HUES64 (cell line): ENCODE results near the gene THSD8.
A peak's percentile ranks its signal among the peaks of the same experiment; 100 is the strongest.

Source experiments
- H3K27ac ChIP-seq: 2 replicates; pipeline ENCODE4 v1.7.0; 2013; ENCODE audit warnings: low read depth, low read length, inconsistent platforms
- H3K27me3 ChIP-seq: 2 replicates; pipeline ENCODE4 v1.6.1; 2013; ENCODE audit warnings: mild to moderate bottlenecking, low read length; ENCODE audit not compliant: insufficient read depth
- H3K36me3 ChIP-seq: 2 replicates; pipeline ENCODE4 v1.6.1; 2013; ENCODE audit warnings: mild to moderate bottlenecking, low read length; ENCODE audit not compliant: insufficient read depth
- H3K4me1 ChIP-seq: 2 replicates; pipeline ENCODE4 v1.6.1; 2013; ENCODE audit warnings: mild to moderate bottlenecking, low read length, moderate library complexity; ENCODE audit not compliant: insufficient read depth
- H3K4me3 ChIP-seq: 2 replicates; pipeline ENCODE4 v1.5.1; 2013; ENCODE audit warnings: mild to moderate bottlenecking, low read length, moderate library complexity
- H3K9ac ChIP-seq: 2 replicates; pipeline ENCODE4 v1.6.1; 2013; ENCODE audit warnings: mild to moderate bottlenecking, low read depth, low read length
- H3K9me3 ChIP-seq: 2 replicates; pipeline ENCODE4 v1.6.1; 2013; ENCODE audit warnings: low read depth, low read length; ENCODE audit not compliant: insufficient read depth
- WGBS: fragments of 150-250, 120-280 bp; methylation state at CpG from one replicate; pipeline ENCODE4 v1.1.7; 2013; ENCODE audit warnings: missing lambda C conversion rate; 5-methylcytosine and 5-hydroxymethylcytosine counted together

The THSD8 gene

GRCh38 chr19:12782424-12783290, 19.2 kb upstream of the THSD8 start:
- H3K36me3 ChIP-seq: no peaks in the 10 kb centered on the region
- H3K27me3 ChIP-seq: no peaks in the 10 kb centered on the region
- H3K9ac ChIP-seq: peak overlapping the region; percentile 66
- WGBS: 3% methylated on average over 88 of the region's 88 CpGs
- H3K27ac ChIP-seq: peak overlapping the region; percentile 47; the same call in 1 of the 2 replicates
- peak overlapping the region; percentile 54 for H3K4me3 ChIP-seq
- peaks cover 24% of the 10 kb centered on the region for H3K4me1 ChIP-seq
- H3K9me3 ChIP-seq: no peaks in the 10 kb centered on the region

GRCh38 chr19:12783291-12783848, 18.5 kb upstream of the THSD8 start:
- Histone ChIP-seq H3K9ac (peak overlapping the region; percentile 66; the same call in 1 of the 2 replicates), H3K27ac (no peak overlapping the region; the same call in 1 of the 2 replicates), H3K27me3 (no peaks in the 10 kb centered on the region), H3K36me3 (no peaks in the 10 kb centered on the region), H3K4me1 (peaks cover 28% of the 10 kb centered on the region), H3K4me3 (peak overlapping the region; percentile 54), H3K9me3 (no peaks in the 10 kb centered on the region)
- WGBS: 20% methylated on average over 15 of the region's 16 CpGs

DNA sequence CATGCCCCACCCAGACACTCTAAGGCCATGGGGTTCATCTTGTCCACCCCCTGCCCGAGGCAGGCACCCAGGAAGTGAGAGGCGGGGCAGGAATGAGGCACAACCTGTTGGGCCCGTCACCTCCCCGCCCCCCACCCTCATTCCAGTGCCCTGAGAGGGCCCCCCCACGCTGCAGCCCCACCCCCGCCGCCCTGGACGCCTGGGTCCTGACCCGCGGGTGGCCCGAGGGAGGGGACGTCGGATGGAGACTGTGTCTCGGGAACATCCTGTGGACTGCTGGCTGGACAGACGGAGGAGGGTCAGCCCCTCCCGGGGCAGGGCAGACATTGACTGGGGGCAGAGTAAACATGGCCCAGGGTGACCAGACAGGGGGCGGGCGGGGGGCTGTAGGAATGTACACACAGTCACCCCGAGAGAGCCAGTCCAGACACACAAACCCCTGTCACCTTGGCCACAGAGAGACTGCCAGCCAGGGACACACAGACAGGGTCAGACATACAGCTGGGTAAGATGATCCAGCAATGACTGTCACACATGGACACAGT, 17.9 kb upstream of the THSD8 start:
- no peak overlapping the region for H3K4me3 ChIP-seq
- H3K36me3 ChIP-seq: no peaks in the 10 kb centered on the region
- H3K9ac ChIP-seq: no peak overlapping the region
- peaks cover 28% of the 10 kb centered on the region for H3K4me1 ChIP-seq
- H3K27ac ChIP-seq: no peak overlapping the region; the same call in 1 of the 2 replicates
- 47% methylated on average over 18 of the region's 19 CpGs for WGBS
- H3K9me3 ChIP-seq: no peaks in the 10 kb centered on the region
- H3K27me3 ChIP-seq: no peaks in the 10 kb centered on the region

GRCh38 chr19:12784394-12784870, 17.4 kb upstream of the THSD8 start:
- Histone ChIP-seq H3K27ac (no peak overlapping the region), H3K9me3 (no peaks in the 10 kb centered on the region), H3K4me1 (peaks cover 27% of the 10 kb centered on the region), H3K36me3 (no peaks in the 10 kb centered on the region), H3K4me3 (no peak overlapping the region), H3K27me3 (no peaks in the 10 kb centered on the region), H3K9ac (no peak overlapping the region)
- 86% methylated on average over 10 of the region's 10 CpGs for WGBS

- H3K4me3 ChIP-seq: no peak overlapping the region
- peaks cover 26% of the 10 kb centered on the region for H3K4me1 ChIP-seq
- no peaks in the 10 kb centered on the region for H3K27me3 ChIP-seq
- H3K36me3 ChIP-seq: no peaks in the 10 kb centered on the region
- WGBS: 92% methylated on average over 5 of the region's 5 CpGs
- no peaks in the 10 kb centered on the region for H3K9me3 ChIP-seq
- no peak overlapping the region for H3K9ac ChIP-seq
- H3K27ac ChIP-seq: no peak overlapping the region
Measured at GRCh38 chr19:12784871-12785430, 16.9 kb upstream of the THSD8 start.

DNA sequence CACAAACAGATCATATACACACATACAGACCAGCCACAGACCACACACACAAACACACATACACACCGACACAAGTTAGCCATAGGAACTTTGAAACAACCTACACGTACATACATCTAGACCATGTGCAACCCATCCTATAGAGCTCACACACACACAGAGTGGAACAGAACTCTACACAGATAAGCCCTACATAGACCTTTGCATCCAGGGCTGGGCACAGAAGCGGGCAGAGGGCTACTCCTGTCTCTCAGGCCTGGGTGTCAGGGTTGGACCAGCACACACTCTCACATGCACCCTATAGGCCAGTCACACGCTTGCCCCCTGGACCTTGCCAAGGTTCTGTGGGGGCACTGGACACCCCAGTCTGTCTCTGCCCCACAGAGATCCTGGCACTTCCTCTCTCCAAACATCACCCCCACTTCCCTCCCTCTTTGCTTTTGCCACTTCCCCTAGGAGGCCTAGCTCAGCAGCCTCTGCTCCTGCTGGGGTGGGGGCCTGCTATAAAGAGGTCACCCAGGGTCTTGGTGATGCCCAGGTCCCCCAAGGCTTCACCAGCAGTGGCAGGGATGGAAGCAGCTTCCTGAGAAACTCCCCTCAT, 16.3 kb upstream of the THSD8 start:
- H3K9me3 ChIP-seq: no peaks in the 10 kb centered on the region
- peaks cover 3% of the 10 kb centered on the region for H3K27me3 ChIP-seq
- H3K4me3 ChIP-seq: no peak overlapping the region
- peaks cover 29% of the 10 kb centered on the region for H3K4me1 ChIP-seq
- H3K9ac ChIP-seq: no peak overlapping the region
- H3K27ac ChIP-seq: no peak overlapping the region
- H3K36me3 ChIP-seq: no peaks in the 10 kb centered on the region
- WGBS: 84% methylated on average over 4 of the region's 4 CpGs

DNA sequence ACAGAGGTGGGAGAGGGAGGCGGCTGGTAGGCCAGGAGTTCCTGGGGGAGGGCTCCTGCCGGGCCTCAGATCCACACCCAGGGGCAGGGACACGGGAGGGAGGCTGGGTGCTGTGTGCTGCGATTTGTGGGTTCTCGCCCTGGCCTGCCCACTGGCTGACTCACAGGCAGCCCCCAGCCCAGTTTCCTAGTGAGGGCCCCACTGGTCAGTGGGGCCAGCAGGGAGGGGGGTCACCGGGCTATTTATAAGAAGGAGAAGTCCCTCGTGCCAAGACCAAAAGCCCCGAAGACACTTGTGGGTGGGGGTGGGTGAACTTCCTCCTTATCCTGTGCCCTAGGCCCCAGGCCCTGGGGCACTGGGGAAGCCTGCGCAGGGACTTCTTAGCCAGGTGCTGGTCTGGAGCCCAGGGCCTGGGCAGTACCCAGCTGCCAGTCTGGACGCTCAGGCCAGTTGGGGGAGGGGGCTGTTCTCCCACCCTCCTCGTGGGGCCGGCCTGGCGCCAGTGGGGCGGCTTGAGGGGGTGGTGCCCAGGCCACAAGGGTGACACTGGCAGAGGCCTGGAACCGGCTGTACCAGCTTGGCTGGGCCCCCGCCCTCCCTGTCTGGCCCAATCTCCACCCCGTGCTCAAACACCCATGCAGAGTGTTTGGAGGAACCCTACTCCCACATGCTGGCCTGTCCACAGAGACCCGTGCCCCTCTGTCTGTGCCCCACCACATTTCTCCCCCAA, 15.6 kb upstream of the THSD8 start:
- H3K27me3 ChIP-seq: peaks cover 10% of the 10 kb centered on the region
- WGBS: 85% methylated on average over 18 of the region's 18 CpGs
- H3K4me3 ChIP-seq: no peak overlapping the region
- H3K27ac ChIP-seq: no peak overlapping the region
- H3K9ac ChIP-seq: no peak overlapping the region
- H3K36me3 ChIP-seq: no peaks in the 10 kb centered on the region
- peaks cover 34% of the 10 kb centered on the region for H3K4me1 ChIP-seq
- no peaks in the 10 kb centered on the region for H3K9me3 ChIP-seq

GRCh38 chr19:12786952-12787351, 14.9 kb upstream of the THSD8 start:
- Histone ChIP-seq H3K9me3 (no peaks in the 10 kb centered on the region), H3K27ac (no peak overlapping the region), H3K27me3 (peaks cover 17% of the 10 kb centered on the region), H3K36me3 (no peaks in the 10 kb centered on the region), H3K4me1 (peaks cover 34% of the 10 kb centered on the region), H3K9ac (no peak overlapping the region), H3K4me3 (no peak overlapping the region)
- 92% methylated on average over 3 of the region's 3 CpGs for WGBS

DNA sequence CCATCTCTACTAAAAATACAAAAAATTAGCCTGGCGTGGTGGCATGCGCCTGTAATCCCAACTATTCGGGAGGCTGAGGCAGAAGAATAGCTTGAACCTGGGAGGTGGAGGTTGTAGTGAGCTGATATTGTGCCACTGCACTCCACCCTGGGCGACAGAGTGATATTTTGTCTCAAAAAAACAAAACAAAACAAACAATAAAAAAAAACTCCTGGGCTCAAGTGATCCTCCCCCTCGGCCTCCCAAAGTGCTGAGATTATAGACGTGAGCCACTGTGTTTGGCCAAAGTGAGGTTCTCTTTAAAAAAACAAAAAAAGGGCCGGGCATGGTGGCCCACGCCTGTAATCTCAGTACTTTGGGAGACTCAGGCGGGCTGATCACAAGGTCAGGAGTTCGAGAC, 14.4 kb upstream of the THSD8 start:
- Histone ChIP-seq H3K36me3 (no peaks in the 10 kb centered on the region), H3K4me3 (no peak overlapping the region), H3K4me1 (peaks cover 34% of the 10 kb centered on the region), H3K27ac (no peak overlapping the region), H3K9ac (no peak overlapping the region), H3K27me3 (peaks cover 22% of the 10 kb centered on the region), H3K9me3 (no peaks in the 10 kb centered on the region)
- WGBS: 91% methylated on average over 10 of the region's 10 CpGs

DNA sequence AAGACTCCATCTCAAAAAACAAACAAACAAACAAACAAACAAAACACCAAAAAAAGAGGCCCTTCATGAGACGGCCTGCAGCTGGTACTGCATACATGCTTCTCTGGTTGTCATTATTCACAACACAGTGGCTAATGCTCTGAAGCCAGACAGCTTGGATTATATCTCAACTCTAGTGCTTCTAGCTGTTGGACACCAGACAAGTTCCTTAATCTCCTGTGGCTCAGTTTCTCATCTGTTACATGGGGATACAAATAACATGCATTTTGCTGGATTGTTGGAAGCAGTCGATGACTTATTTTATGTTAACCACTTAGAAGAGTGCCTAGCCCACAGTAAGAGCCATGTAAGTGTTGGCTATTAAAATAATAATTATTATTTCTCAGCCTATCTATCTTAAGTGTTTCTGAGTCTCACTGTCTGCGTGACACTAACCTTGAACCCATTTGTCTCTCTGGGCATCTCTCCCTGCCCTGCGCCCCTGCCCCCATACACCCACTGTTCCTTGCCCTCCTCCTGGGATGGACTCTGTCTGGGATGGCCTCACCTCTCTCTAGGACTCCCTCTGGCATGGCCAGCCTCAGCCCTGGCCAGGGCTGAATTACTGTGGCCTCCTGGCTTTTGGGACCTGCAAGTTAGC, 13.7 kb upstream of the THSD8 start:
- peaks cover 28% of the 10 kb centered on the region for H3K27me3 ChIP-seq
- no peak overlapping the region for H3K9ac ChIP-seq
- H3K4me1 ChIP-seq: peaks cover 34% of the 10 kb centered on the region
- WGBS: 83% methylated on average over 3 of the region's 4 CpGs
- H3K4me3 ChIP-seq: peak overlapping the region; percentile 73; the same call in 1 of the 2 replicates
- no peaks in the 10 kb centered on the region for H3K9me3 ChIP-seq
- H3K36me3 ChIP-seq: no peaks in the 10 kb centered on the region
- H3K27ac ChIP-seq: peak overlapping the region; percentile 75; the same call in 1 of the 2 replicates
